ENCODE data around the gene MGMT. TPM values are rescaled to one million over a fixed set of nuclear protein-coding genes. Genes with fewer than 3 reads are reported as not detected.

Gene MGMT
- polyA plus RNA-seq, 1 experiment: 10.9 TPM

DNA sequence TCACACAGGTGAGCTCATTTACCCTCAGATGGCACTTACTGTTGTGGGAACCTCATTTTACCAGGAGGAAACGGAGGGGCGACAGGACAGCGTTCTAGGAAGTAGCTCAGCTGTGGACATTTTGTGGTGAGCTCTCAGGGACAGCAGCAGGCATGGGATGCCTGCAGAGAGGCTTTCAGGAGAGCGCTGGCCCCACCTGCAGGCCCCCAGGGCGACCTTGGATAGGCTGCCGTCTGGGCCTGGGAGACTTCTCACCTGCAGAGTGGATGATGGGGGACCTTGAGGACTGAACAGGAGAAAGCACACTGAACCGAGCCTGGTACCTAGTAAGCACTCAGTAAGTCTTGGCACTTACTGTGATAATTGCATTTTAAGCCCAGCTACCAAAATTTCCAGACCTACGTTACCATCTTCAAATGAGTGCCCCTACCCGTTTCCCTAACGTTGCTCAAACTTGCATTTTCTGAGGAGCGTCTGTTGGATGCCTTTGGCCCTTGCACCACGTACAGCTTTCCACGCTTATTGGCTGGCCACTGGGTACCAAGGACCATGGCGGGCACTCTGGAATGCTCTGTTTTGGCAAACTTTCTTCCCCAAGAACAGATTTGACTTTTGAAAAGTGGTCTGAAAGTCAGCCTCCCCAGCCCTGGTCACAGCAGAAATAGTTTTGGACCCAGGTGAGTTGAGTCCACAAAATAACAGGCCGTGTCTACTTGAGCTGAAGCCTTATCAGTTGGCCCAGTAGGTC lies 273.7 kb downstream of the MGMT start:
- POLR2A ChIA-PET: no interaction called here
- no peak overlapping the region for H3K4me3 ChIP-seq (ENCODE audit: low read depth, low read length)
- TF ChIP-seq, protein P1, sequence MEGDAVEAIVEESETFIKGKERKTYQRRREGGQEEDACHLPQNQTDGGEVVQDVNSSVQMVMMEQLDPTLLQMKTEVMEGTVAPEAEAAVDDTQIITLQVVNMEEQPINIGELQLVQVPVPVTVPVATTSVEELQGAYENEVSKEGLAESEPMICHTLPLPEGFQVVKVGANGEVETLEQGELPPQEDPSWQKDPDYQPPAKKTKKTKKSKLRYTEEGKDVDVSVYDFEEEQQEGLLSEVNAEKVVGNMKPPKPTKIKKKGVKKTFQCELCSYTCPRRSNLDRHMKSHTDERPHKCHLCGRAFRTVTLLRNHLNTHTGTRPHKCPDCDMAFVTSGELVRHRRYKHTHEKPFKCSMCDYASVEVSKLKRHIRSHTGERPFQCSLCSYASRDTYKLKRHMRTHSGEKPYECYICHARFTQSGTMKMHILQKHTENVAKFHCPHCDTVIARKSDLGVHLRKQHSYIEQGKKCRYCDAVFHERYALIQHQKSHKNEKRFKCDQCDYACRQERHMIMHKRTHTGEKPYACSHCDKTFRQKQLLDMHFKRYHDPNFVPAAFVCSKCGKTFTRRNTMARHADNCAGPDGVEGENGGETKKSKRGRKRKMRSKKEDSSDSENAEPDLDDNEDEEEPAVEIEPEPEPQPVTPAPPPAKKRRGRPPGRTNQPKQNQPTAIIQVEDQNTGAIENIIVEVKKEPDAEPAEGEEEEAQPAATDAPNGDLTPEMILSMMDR (IDR thresholded peaks at IDR 0.05; ENCODE audit: low read depth, low read length): no peak
- CTCF ChIA-PET: no interaction called here
- H3K9me3 ChIP-seq (ENCODE audit: control insufficient read depth, insufficient read depth, low read length): peaks cover 60% of the 10 kb centered on the region
- H3K27ac ChIP-seq (ENCODE audit: low read depth, low read length): no peak overlapping the region
- no peak for DNase-seq (ENCODE audit: low read depth, low spot score)
- no peaks in the 10 kb centered on the region for H3K27me3 ChIP-seq (ENCODE audit: control insufficient read depth, insufficient read depth, low read length)

DNA sequence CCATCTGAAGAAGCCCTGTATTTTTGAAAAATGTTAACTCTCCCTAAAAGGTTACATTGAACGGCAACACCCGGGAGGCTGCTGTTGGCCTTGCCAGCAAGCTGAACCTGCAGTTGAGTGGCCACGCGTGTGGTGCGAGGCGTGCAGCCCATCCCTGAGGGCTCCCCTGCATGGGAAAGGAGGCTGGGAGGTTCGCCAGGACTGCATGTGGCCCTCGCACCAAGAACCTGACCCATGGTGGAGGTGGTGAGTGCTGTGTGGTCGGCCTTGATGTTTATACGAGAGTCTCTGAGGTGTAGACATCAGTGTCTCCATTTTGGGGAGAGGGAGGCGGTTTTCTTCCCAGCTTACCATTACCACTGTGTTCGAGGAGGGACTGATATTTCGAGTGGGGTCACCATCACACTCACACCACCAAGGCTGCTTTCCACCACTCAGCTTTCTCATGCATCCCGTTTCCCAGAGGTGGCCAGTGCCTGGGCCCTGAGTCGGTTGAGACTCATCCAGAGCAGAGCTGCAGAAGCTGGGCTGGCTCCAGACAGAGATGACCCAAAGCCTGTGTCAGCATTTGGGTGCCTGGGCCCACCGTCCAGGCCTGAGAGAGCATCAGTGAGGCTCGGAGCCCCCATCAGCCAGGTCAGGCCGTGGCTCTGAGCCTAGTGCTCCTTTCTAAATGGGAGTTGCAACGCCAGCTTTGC lies 274.4 kb downstream of the MGMT start:
- ChIA-PET CTCF (no interaction called here), POLR2A (interaction anchor here (0.6 kb wide), 1 partner anchor 1445 kb away, joined by 4 read pairs; no protein-coding TSS in a partner anchor)
- TF ChIP-seq, protein P1 (IDR thresholded peaks at IDR 0.05; ENCODE audit: low read depth, low read length): no peak
- Histone ChIP-seq H3K27me3 (ENCODE audit: control insufficient read depth, insufficient read depth, low read length) (no peaks in the 10 kb centered on the region), H3K4me3 (ENCODE audit: low read depth, low read length) (no peak overlapping the region), H3K9me3 (ENCODE audit: control insufficient read depth, insufficient read depth, low read length) (peaks cover 60% of the 10 kb centered on the region), H3K27ac (ENCODE audit: low read depth, low read length) (no peak overlapping the region)
- DNase-seq (ENCODE audit: low read depth, low spot score): no peak

DNA sequence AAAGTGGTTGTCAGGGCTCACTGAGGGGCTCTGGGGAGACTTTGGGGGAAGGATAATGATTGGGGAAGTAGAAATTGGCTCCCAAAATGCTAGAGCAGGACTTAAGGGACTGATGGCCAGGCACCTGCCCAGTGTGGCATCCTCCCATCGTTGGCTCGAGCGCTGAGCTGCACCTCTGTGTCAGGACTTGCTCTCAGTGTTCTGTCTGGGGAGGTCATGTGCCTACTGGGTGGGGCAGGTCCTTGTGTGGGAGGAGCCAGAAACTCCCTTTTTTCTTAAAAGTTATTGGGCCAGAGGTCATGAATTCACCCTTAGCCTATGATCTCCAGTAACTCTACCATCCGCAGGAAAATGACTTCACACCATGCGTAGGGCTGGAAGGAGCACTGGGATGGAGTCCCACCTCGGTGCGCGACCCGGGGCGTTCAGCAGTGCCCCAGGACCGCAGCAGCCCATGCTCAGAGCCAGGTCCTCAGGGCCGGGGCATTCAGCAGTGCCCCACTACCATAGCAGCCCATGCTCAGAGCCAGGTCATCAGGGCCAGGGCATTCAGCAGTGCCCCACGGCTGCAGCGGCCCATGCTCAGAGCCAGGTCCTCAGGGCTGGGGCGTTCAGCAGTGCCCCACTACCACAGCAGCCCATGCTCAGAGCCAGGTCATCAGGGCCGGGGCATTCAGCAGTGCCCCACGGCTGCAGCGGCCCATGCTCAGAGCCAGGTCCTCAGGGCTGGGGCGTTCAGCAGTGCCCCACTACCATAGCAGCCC lies 275.1 kb downstream of the MGMT start:
- no peak overlapping the region for H3K27ac ChIP-seq (ENCODE audit: low read depth, low read length)
- ChIA-PET CTCF (no interaction called here), POLR2A (interaction anchor here (0.6 kb wide), 1 partner anchor 1446 kb away, joined by 4 read pairs; no protein-coding TSS in a partner anchor)
- H3K9me3 ChIP-seq (ENCODE audit: control insufficient read depth, insufficient read depth, low read length): peaks cover 60% of the 10 kb centered on the region
- no peak overlapping the region for H3K4me3 ChIP-seq (ENCODE audit: low read depth, low read length)
- DNase-seq (ENCODE audit: low read depth, low spot score): no peak
- H3K27me3 ChIP-seq (ENCODE audit: control insufficient read depth, insufficient read depth, low read length): no peaks in the 10 kb centered on the region
- TF ChIP-seq, protein P1 (IDR thresholded peaks at IDR 0.05; ENCODE audit: low read depth, low read length): no peak

DNA sequence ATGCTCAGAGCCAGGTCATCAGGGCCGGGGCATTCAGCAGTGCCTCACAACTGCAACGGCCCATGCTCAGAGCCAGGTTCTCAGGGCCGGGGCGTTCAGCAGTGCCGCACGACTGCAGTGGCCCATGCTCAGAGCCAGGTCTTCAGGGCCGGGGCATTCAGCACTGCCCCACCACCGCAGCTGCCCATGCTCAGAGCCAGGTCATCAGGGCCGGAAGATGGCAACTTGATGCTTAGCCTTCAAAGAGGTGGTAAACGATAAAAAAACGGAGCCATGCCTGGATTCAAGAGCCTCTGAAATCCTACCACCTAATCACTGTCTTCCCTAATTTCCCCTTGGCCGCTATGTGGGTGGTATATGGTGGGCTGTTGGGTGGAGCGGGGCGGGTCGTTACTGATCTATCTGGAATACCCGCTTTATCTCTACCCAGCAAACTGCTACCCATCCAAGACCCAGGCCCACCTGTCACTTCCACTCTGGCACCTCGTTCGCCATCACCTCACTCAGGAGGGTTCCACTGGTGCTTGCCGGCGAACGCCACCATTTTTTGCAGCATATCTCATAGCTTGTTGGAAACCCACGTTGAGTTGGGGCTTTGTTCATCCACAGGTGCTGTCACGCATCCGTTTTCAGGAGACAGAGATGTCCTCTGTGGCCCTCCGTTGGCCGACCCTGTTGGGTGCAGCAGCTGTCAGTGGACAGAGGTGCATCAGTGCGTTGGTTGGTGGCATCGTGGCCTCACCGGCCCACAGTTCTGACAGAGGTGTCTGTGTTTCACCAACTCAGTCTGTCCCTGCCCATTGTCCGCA lies 275.9 kb downstream of the MGMT start:
- Histone ChIP-seq H3K27me3 (ENCODE audit: control insufficient read depth, insufficient read depth, low read length) (no peaks in the 10 kb centered on the region), H3K27ac (ENCODE audit: low read depth, low read length) (no peak overlapping the region), H3K9me3 (ENCODE audit: control insufficient read depth, insufficient read depth, low read length) (peaks cover 60% of the 10 kb centered on the region), H3K4me3 (ENCODE audit: low read depth, low read length) (no peak overlapping the region)
- DNase-seq (ENCODE audit: low read depth, low spot score): no peak
- POLR2A ChIA-PET: no interaction called here
- CTCF ChIA-PET: no interaction called here
- TF ChIP-seq, protein P1 (IDR thresholded peaks at IDR 0.05; ENCODE audit: low read depth, low read length): no peak
